GM19193 (cell line): Measurements from ENCODE around the gene DHRS7C.

Experiments
- POLR2A ChIP-seq: IDR thresholded peaks from 4 replicates; pipeline ENCODE4 v1.6.1; 2011; ENCODE audit not compliant: insufficient read depth, insufficient read length; ENCODE audit errors: extremely low read depth

DHRS7C gene

GRCh38 chr17:9817086-9817485 is 25.7 kb upstream of the DHRS7C start:
- TF ChIP-seq POLR2A, result no peak

GRCh38 chr17:9816472-9816871 is 25.1 kb upstream of the DHRS7C start:
- TF ChIP-seq POLR2A, result no peak

GRCh38 chr17:9814337-9814945 is 23.0 kb upstream of the DHRS7C start:
- TF ChIP-seq POLR2A, result no peak

- no peak for TF ChIP-seq POLR2A
Measured at GRCh38 chr17:9813166-9813565, 21.8 kb upstream of the DHRS7C start.

- TF ChIP-seq POLR2A, result no peak
Measured at GRCh38 chr17:9811537-9811936, 20.1 kb upstream of the DHRS7C start.

GRCh38 chr17:9811086-9811485 is 19.7 kb upstream of the DHRS7C start:
- no peak for TF ChIP-seq POLR2A

GRCh38 chr17:9810100-9810949 is 18.9 kb upstream of the DHRS7C start:
- no peak for TF ChIP-seq POLR2A

GRCh38 chr17:9809409-9809808 is 18.0 kb upstream of the DHRS7C start:
- no peak for TF ChIP-seq POLR2A

- no peak for TF ChIP-seq POLR2A
Measured at GRCh38 chr17:9806699-9807098, 15.3 kb upstream of the DHRS7C start.

GRCh38 chr17:9805769-9806168 is 14.4 kb upstream of the DHRS7C start:
- no peak for TF ChIP-seq POLR2A

GRCh38 chr17:9802697-9803096 is 11.3 kb upstream of the DHRS7C start:
- TF ChIP-seq POLR2A, result no peak

GRCh38 chr17:9802294-9802693 is 10.9 kb upstream of the DHRS7C start:
- no peak for TF ChIP-seq POLR2A

- TF ChIP-seq POLR2A, result no peak
Measured at GRCh38 chr17:9801505-9801904, 10.1 kb upstream of the DHRS7C start.

- TF ChIP-seq POLR2A, result no peak
Measured at GRCh38 chr17:9798724-9799123, 7.3 kb upstream of the DHRS7C start.

- no peak for TF ChIP-seq POLR2A
Measured at GRCh38 chr17:9798008-9798407, 6.6 kb upstream of the DHRS7C start.

GRCh38 chr17:9792181-9792840 is 919 bp upstream of the DHRS7C start:
- no peak for TF ChIP-seq POLR2A
